Measurements from ENCODE around the gene OOSP4B.
"Not testable (repeated sequence)": the region's sequence is repeated elsewhere in the genome, so short reads cannot be mapped to it uniquely, and the experiment has no call there.

The OOSP4B gene

DNA sequence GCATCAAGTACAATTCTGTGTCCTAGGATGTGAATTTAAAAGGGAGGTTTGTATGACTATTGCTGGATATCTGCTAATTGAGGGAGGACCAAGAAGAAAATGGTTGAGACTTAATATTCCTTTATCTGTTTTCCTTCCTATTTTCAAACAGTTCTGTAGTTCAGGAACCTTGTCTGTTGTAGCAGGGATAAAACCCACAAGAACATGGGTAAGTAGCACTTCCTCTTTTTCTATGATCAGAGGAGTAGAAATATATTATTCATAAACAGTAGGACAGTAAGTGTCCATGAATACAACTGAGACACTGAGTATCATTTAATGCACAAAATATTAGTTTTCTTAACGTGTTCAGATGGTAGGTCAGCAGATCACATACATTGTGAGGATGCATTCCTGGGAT is 47.1 kb downstream of the OOSP4B start:
- DNase-seq, result no peak

GRCh38 chr11:60065801-60066200 is 48.8 kb downstream of the OOSP4B start:
- DNase-seq, result no peak

GRCh38 chr11:60069450-60069849 is 52.5 kb downstream of the OOSP4B start:
- no peak for DNase-seq

DNA sequence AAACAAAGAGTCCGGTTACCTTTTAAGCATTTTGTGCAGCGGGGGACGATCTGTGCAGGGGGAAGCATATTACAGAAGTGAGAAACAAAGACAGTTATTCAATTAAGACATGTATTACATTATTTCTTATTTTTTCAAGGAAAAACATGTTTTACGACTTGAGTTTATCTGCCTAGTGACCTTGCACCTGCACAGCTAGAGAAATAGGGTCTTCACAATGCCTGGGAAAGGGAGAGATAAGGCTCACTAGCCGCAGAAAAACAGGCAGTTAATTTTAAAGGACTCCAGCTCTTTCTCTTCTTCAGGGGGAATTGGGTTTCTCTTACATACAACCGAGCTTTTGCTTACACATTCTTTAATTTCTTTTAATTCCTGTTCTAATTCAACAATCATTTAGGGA is 54.7 kb downstream of the OOSP4B start:
- not testable (repeated sequence) for DNase-seq

GRCh38 chr11:60077216-60077817 is 60.3 kb downstream of the OOSP4B start:
- DNase-seq, result no peak

DNA sequence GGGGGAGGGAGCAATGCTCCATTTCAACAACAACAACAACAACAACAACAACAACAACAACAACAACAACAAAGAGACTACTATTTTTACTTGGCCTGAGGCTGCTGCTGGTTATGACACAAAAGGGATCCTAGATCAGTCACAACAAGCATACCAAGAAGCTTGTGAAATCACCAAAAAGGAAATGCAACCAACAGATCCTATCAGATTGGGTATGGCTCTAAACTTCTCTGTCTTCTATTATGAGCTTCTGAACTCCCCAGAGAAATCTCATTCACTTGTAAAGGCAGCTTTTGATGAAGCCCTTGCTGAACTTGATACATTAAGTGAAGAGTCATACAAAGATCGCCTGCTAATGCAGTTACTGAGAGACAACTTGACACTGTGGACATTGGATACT is 61.0 kb downstream of the OOSP4B start:
- no peak for DNase-seq

DNA sequence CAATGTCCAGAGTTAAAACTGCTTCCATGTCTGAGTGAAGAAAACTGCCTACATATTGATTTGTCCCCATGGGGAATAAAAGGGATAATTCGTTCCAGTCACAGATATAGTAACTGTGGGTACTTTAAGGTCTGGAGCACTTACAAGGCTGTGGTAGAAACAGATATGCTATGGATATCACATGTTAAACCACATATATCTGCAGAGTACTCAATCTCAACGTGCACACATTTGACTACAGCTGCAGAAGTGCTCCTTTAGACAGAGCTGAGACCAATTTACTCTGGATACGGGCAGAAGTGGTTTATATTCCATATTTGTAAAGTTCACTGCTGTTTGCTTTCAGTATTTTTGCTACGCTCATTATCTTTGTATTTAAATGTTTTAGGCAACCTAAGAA is 61.8 kb downstream of the OOSP4B start:
- DNase-seq, result no peak

DNA sequence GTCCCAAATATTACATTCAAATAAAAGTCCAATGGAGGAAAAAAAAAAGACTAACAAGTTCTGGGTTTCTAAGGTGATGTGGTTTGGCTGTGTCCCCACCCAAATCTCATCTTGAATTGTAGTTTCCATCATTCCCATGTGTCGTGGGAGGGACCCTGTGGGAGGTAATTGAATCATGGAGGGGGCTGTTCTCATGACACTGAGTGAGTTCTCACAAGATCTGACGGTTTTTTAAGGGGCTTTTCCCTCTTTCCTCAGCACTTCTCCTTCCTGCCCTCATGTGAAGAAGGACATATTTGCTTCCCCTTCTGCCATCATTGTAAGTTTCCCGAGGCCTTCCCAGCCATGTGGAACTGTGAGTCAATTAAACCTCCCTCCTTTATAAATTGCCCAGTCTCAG is 63.6 kb downstream of the OOSP4B start:
- DNase-seq, result no peak
